Ascending aorta (tissue), 2 donors: Measurements from ENCODE around the gene TINCR. TPM values are rescaled to one million over a fixed set of nuclear protein-coding genes. Genes with fewer than 3 reads are reported as not detected.
"Not testable (repeated sequence)": the region's sequence is repeated elsewhere in the genome, so short reads cannot be mapped to it uniquely, and the experiment has no call there.

ENCODE experiments used
- DNase-seq, 2 donors: peaks; one replicate each; pipeline ENCODE4 v3.0.0-alpha.2; 2019; ENCODE audit warnings: low spot score in 2 of 2
- H3K27ac ChIP-seq, 2 donors: fragments of 200-600 bp; sonication (generic); one replicate each; pipeline ENCODE4 v1.5.1; 2016 to 2017; ENCODE audit warnings: mild to moderate bottlenecking in 1 of 2
- H3K27me3 ChIP-seq: fragments of 200-600 bp; sonication (generic); one replicate; pipeline ENCODE4 v1.5.1; 2017
- H3K36me3 ChIP-seq, 2 donors: fragments of 200-600 bp; sonication (generic); one replicate each; pipeline ENCODE4 v1.5.1; 2016
- H3K4me1 ChIP-seq, 2 donors: fragments of 200-600 bp; sonication (generic); one replicate each; pipeline ENCODE4 v1.5.1; 2016 to 2017; ENCODE audit warnings: mild to moderate bottlenecking in 1 of 2
- H3K4me3 ChIP-seq, 2 donors: fragments of 200-600 bp; sonication (generic); one replicate each; pipeline ENCODE4 v1.5.1; 2016 to 2017; ENCODE audit warnings: mild to moderate bottlenecking in 1 of 2
- H3K9me3 ChIP-seq, 2 donors: fragments of 200-600 bp; sonication (generic); one replicate each; pipeline ENCODE4 v1.5.1; 2016
- intact Hi-C: fragments of 100-400 bp; cut with DNase I; formaldehyde crosslinking; loops from one replicate; pipeline ENCODE4 v1.15.1; 2023
- total RNA-seq: library from RNA; depleted of rRNA; stranded (reverse); fragments of >200 nt; gene quantifications from one replicate; pipeline ENCODE4 v1.1.0, GENCODE V29; 2016
- TF ChIP-seq, protein P1 (sequence below), 3 experiments: fragments of 200-600 bp in 2 of 3; fragments of 450-650 bp in 1 of 3; sonication (generic) in 2 of 3; IDR thresholded peaks; one replicate each; pipeline ENCODE4 v1.5.1; 2016 to 2019; ENCODE audit warnings: antibody characterized with exemption in 3 of 3, mild to moderate bottlenecking in 1 of 3, moderate library complexity in 1 of 3

The TINCR gene
- total RNA-seq, result not detected

DNA sequence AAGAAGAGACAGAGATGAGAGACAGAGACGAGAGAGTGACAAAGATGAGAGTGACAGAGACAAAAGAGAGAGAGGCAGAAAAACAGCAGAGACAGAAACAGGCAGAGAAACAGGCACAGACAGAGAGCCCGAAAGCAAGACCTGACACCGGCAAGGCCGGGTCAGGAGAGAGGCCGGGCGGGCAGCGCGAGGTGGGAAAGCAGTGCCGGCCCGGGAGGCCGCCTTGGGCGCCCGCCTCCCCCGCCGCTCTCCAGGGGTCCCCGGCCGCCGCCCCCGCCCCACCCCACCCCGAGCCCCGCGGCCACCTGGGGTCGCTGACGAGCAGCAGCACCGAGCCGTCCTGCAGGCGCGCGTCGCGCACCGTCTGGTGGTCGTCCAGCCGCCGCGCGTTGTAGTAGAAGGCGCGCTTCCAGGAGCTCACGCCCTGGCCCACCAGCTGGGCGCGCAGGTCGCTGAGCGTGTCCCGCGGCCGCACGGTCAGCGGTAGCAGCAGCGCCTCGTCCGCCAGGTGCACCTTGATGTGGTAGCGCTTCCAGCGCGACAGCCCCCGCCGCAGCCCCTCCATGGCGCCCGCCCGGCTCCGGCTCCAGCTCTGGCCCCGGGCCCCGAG lies at the start of gene TINCR:
TSS of gene TINCR (minus strand) at position 594 of the 610 bp plus-strand sequence.
- Histone ChIP-seq H3K27me3 (peaks cover 8% of the 10 kb centered on the region), H3K4me1 (no peaks in the 10 kb centered on the region), H3K9me3 (no peaks in the 10 kb centered on the region), H3K4me3 (peak within 1 kb of the TSS in 1 of 2 donors; percentile 42), H3K36me3 (no peaks in the 10 kb centered on the region), H3K27ac (no peak within 1 kb of the TSS)
- TF ChIP-seq, protein P1, sequence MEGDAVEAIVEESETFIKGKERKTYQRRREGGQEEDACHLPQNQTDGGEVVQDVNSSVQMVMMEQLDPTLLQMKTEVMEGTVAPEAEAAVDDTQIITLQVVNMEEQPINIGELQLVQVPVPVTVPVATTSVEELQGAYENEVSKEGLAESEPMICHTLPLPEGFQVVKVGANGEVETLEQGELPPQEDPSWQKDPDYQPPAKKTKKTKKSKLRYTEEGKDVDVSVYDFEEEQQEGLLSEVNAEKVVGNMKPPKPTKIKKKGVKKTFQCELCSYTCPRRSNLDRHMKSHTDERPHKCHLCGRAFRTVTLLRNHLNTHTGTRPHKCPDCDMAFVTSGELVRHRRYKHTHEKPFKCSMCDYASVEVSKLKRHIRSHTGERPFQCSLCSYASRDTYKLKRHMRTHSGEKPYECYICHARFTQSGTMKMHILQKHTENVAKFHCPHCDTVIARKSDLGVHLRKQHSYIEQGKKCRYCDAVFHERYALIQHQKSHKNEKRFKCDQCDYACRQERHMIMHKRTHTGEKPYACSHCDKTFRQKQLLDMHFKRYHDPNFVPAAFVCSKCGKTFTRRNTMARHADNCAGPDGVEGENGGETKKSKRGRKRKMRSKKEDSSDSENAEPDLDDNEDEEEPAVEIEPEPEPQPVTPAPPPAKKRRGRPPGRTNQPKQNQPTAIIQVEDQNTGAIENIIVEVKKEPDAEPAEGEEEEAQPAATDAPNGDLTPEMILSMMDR (IDR thresholded peaks at IDR 0.05), result no peak
- DNase-seq, result no peak
- intact Hi-C loops, result no loop called here

DNA sequence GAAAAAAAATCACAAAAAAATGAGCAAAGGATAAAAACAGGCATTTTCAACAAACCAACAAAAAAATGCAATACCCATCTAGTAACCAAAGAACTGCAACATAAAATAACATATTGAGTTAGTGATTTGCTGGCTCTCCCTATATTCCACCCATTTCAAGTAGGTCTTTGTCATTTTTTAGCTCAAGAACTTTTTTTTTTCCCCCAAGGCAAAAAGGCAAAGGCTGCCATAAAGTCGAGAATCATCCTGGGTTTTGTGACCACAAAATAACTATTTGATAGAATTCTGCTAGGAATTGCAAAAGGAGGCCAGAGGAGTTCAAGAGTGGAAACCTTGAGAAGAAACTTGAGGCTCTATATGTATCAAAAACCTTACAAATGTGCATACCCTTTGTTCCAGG lies 49.3 kb upstream of the TINCR start:
- Histone ChIP-seq H3K27me3 (no peaks in the 10 kb centered on the region), H3K9me3 (no peaks in the 10 kb centered on the region), H3K4me3 (no peak overlapping the region), H3K27ac (no peak overlapping the region), H3K4me1 (peaks cover 0 to 23% of the 10 kb centered on the region in 2 donors), H3K36me3 (peaks cover 53 to 70% of the 10 kb centered on the region in 2 donors)
- TF ChIP-seq, protein P1 (IDR thresholded peaks at IDR 0.05), result no peak
- DNase-seq, result no peak
- intact Hi-C loops, result no loop called here

DNA sequence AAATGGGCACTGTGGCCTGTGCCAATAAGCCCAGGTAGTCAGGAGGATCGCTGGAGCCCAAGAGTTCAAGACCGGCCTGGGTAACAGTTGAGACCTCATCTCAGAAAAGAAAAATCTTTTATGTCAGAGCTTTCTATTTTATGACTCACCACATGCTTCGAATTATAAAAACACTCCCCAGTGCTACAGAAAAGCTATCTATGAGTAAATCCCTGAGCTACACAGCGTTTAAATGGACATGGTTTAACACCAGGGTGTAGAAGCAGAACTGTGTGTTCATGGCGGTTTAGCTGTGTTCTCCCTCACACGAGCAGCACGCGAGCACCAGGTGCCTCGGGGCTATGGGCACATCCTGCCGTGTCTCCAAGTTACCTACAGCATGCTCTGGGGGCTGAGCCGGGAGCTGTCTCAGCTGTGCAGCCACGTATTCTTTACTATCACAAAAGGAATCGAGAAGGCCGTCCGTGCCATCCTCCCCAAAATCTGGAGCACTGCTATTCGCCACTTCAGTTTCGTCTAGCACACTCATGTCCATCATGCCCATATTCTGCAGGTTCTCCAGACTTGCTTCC lies 48.1 kb upstream of the TINCR start:
- no peaks in the 10 kb centered on the region for H3K27me3 ChIP-seq
- intact Hi-C loops, result no loop called here
- no peak for DNase-seq
- H3K4me3 ChIP-seq, result no peak overlapping the region
- H3K36me3 ChIP-seq, result peaks cover 58 to 75% of the 10 kb centered on the region in 2 donors
- no peak overlapping the region for H3K27ac ChIP-seq
- TF ChIP-seq, protein P1 (IDR thresholded peaks at IDR 0.05), result no peak
- H3K9me3 ChIP-seq, result no peaks in the 10 kb centered on the region
- peaks cover 0 to 19% of the 10 kb centered on the region in 2 donors for H3K4me1 ChIP-seq

DNA sequence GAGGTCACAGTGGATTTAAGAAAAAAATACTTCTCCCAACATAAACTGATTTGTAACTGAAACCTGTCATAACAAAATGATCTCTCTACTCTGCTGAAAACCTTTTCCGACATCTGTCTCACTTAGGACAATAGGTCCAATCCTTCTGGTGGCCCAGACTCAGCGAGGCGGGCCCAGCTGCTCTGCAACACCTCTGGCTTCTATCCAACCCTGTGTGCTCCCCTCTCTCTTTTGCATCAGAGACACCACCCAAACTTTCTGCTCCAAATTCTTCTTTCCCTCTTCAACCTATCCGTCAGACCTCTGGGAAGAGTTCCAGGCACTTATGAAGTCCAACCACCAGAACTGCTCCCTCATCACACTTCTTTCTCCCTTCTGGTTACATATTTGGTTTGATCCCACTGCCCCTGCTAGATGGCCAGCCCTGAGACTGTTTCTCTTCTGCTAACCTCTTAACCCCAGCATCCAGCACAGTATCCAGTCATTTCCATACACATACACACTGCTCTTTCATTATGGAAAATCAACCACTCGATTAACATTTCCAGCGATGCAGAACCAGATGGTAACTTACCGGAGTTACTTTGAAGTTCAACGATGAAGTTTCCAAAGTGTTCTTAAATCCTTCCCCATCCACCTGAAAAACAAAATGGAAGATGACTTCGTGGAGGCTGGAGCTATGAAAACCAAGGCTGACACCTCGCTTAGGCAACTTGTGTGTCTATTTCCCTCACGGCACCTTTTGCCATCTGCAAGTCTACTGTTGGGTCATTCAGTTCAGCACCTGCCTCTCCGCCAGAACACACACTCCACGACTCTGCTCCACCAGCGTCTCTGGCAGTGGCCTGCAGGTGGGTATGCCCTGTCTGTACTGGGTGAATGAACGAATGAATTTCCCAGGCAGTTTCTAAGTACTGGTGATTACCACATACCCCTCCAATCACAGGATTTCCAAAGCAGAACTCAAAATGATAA lies 45.4 kb upstream of the TINCR start:
- H3K27ac ChIP-seq, result no peak overlapping the region
- no peaks in the 10 kb centered on the region for H3K27me3 ChIP-seq
- no peaks in the 10 kb centered on the region for H3K4me1 ChIP-seq
- H3K36me3 ChIP-seq, result peaks cover 74 to 89% of the 10 kb centered on the region in 2 donors
- no peak overlapping the region for H3K4me3 ChIP-seq
- no peak for DNase-seq
- intact Hi-C loops, result no loop called here
- no peaks in the 10 kb centered on the region for H3K9me3 ChIP-seq
- TF ChIP-seq, protein P1 (IDR thresholded peaks at IDR 0.05), result no peak

DNA sequence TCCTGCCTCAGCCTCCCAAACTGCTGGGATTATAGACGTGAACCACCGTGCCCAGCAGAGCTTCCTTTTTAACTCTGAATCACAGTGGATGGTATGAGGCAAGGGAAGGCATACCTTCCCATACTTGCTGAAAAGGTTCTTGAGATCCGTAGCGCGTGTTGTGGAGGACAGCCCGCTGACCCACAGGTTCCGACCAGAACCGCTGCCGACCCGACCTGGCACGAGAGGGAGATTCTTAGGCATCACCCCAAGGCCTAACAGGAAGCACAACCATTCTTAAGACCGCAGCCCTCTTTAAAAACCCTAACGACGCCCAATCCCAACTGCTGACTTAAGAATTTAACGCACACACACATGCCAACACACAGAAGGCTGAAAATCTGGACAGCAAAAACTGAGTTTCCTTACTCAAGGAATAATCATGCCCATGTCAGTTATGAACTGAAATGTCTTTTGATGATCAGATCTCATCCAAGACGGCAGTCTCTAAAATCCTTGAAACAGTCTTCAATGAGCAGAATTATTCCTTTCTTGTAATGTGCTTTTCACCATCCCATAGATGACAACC lies 42.2 kb upstream of the TINCR start:
- TF ChIP-seq, protein P1 (IDR thresholded peaks at IDR 0.05), result no peak
- Histone ChIP-seq H3K4me1 (no peaks in the 10 kb centered on the region), H3K27ac (no peak overlapping the region), H3K9me3 (no peaks in the 10 kb centered on the region), H3K36me3 (peaks cover 81 to 91% of the 10 kb centered on the region in 2 donors), H3K27me3 (no peaks in the 10 kb centered on the region), H3K4me3 (no peak overlapping the region)
- no peak for DNase-seq
- intact Hi-C loops, result no loop called here

DNA sequence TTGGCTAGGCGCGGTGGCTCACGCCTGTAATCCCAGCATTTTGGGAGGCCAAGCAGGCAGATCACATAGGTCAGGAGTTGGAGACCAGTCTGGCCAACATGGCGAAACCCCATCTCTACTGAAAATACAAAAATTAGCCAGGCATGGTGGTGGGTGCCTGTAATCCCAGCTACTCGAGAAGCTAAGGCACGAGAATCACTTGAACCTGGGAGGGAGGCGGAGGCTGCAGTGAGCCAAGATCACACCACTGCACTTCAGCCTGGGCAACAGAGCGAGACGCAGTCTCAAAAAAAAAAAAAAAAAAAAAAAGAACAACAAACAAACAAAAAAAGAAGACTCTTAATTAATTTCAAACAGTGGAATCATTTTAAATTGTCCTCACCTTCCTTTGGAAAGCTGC lies 41.0 kb upstream of the TINCR start:
- H3K4me3 ChIP-seq, DNase-seq, H3K27me3 ChIP-seq, H3K4me1 ChIP-seq, intact Hi-C loops, H3K9me3 ChIP-seq, H3K27ac ChIP-seq: not testable (repeated sequence)
- H3K36me3 ChIP-seq, result peaks cover 81 to 91% of the 10 kb centered on the region in 2 donors
